A673 (cell line): ENCODE data around the gene SYAP1. TPM values are rescaled to one million over a fixed set of nuclear protein-coding genes. Genes with fewer than 3 reads are reported as not detected.

Experiments
- BruUV-seq: library from RNA; stranded (reverse); fragments of 400-500 nt; replicated peaks from 2 replicates; lab custom pipeline; 2021; lab: Mats Ljungman, UMichigan
- CTCF ChIA-PET: fragments of 300-600 bp; sonication (Branson Sonifier 250); formaldehyde crosslinking; loops from one replicate; lab custom pipeline; 2022; ENCODE audit warnings: antibody characterized with exemption; lab: Charles Lee
- POLR2A ChIA-PET: fragments of 300-600 bp; sonication (Branson Sonifier 250); formaldehyde crosslinking; loops from one replicate; lab custom pipeline; 2022; ENCODE audit warnings: antibody characterized with exemption; ENCODE audit not compliant: low non-redundant PET; lab: Charles Lee
- DNase-seq: peaks from one replicate; pipeline ENCODE4 v3.0.0-alpha.2; 2015; ENCODE audit warnings: low spot score
- H3K27ac ChIP-seq: fragments of 200-600 bp; sonication (generic); 2 replicates; pipeline ENCODE4 v1.5.1; 2016; ENCODE audit warnings: mixed run types, low read depth, mild to moderate bottlenecking, mixed read lengths, antibody characterized with exemption, low read length; ENCODE audit not compliant: poor library complexity, severe bottlenecking
- H3K27me3 ChIP-seq: fragments of 200-600 bp; sonication (generic); replicated peaks from 2 replicates; pipeline ENCODE4 v1.6.1; 2017; ENCODE audit warnings: mixed run types, low read depth, mild to moderate bottlenecking, mixed read lengths, antibody characterized with exemption, low read length; ENCODE audit not compliant: insufficient read depth, poor library complexity
- H3K36me3 ChIP-seq: fragments of 200-600 bp; sonication (generic); 2 replicates; pipeline ENCODE4 v1.6.1; 2016; ENCODE audit warnings: mixed run types, mild to moderate bottlenecking, mixed read lengths, antibody characterized with exemption, low read length; ENCODE audit not compliant: insufficient read depth, poor library complexity, severe bottlenecking
- H3K4me1 ChIP-seq: fragments of 200-600 bp; sonication (generic); 2 replicates; pipeline ENCODE4 v1.6.1; 2017; ENCODE audit warnings: mixed run types, mild to moderate bottlenecking, mixed read lengths, antibody characterized with exemption, low read length; ENCODE audit not compliant: insufficient read depth, poor library complexity, severe bottlenecking
- H3K4me3 ChIP-seq: fragments of 200-600 bp; sonication (generic); 2 replicates; pipeline ENCODE4 v1.5.1; 2016; ENCODE audit warnings: low read depth, mixed run types, mild to moderate bottlenecking, mixed read lengths, low read length; ENCODE audit not compliant: poor library complexity, severe bottlenecking
- H3K9me3 ChIP-seq: fragments of 200-600 bp; sonication (generic); 2 replicates; pipeline ENCODE4 v1.6.1; 2016; ENCODE audit warnings: mixed run types, low read depth, mild to moderate bottlenecking, mixed read lengths, antibody characterized with exemption, low read length; ENCODE audit not compliant: poor library complexity, severe bottlenecking
- CTCF ChIP-seq: fragments of 300-800, 200-600 bp; sonication (generic); conservative IDR thresholded peaks from 2 replicates; pipeline ENCODE4 v1.5.1; 2017; ENCODE audit warnings: low read depth, mild to moderate bottlenecking, antibody characterized with exemption, low read length, moderate library complexity, mixed read lengths
- EZH2 ChIP-seq: fragments of 200-600 bp; sonication (generic); IDR thresholded peaks from 2 replicates; pipeline ENCODE4 v1.6.1; 2017; ENCODE audit warnings: borderline replicate concordance, low read depth, mild to moderate bottlenecking, mixed read lengths, antibody characterized with exemption, low read length; ENCODE audit not compliant: poor library complexity, severe bottlenecking
- intact Hi-C: fragments of 100-400 bp; cut with micrococcal nuclease; formaldehyde crosslinking; loops from one replicate; pipeline ENCODE4 v1.10.0; 2022; ENCODE audit not compliant: unreplicated experiment
- total RNA-seq: library from RNA; stranded (reverse); gene quantifications from 2 replicates; pipeline ENCODE4 v1.2.3, GENCODE V29; 2021

Gene SYAP1
- total RNA-seq, 1 experiment from 2014 or later, result 41.8 TPM

GRCh38 chrX:16745659-16746058, 26.2 kb downstream of the SYAP1 start:
- no TSS peak for BruUV-seq
- no peaks in the 10 kb centered on the region for H3K4me1 ChIP-seq
- no peaks in the 10 kb centered on the region for H3K9me3 ChIP-seq
- intact Hi-C loops, result loop anchor here (5.0 kb wide), 1 partner anchor 758 kb away; no protein-coding TSS in a partner anchor
- H3K27me3 ChIP-seq, result no peaks in the 10 kb centered on the region
- H3K27ac ChIP-seq, result no peak overlapping the region
- no peak overlapping the region for H3K4me3 ChIP-seq
- TF ChIP-seq CTCF (no peak), EZH2 (no peak)
- peaks cover 28% of the 10 kb centered on the region for H3K36me3 ChIP-seq
- no peak for DNase-seq
- POLR2A ChIA-PET, result interaction anchor here (0.6 kb wide), 1 partner anchor 41 kb away, joined by 3 read pairs; no protein-coding TSS in a partner anchor
- CTCF ChIA-PET, result no interaction called here

GRCh38 chrX:16748425-16748824, 29.0 kb downstream of the SYAP1 start:
- POLR2A ChIA-PET, result no interaction called here
- CTCF ChIA-PET, result no interaction called here
- Histone ChIP-seq H3K4me1 (no peaks in the 10 kb centered on the region), H3K27me3 (no peaks in the 10 kb centered on the region), H3K27ac (no peak overlapping the region), H3K9me3 (no peaks in the 10 kb centered on the region), H3K36me3 (peaks cover 25% of the 10 kb centered on the region), H3K4me3 (no peak overlapping the region)
- no peak for DNase-seq
- no TSS peak for BruUV-seq
- intact Hi-C loops, result loop anchor here (5.0 kb wide), 1 partner anchor 761 kb away; no protein-coding TSS in a partner anchor
- TF ChIP-seq EZH2 (no peak), CTCF (no peak)

- H3K9me3 ChIP-seq, result no peaks in the 10 kb centered on the region
- H3K4me3 ChIP-seq, result no peak overlapping the region
- BruUV-seq, result no TSS peak
- intact Hi-C loops, result no loop called here
- ChIA-PET CTCF (no interaction called here), POLR2A (no interaction called here)
- no peak for DNase-seq
- no peak overlapping the region for H3K27ac ChIP-seq
- H3K4me1 ChIP-seq, result no peaks in the 10 kb centered on the region
- no peak for TF ChIP-seq EZH2
- TF ChIP-seq CTCF, result no peak
- H3K36me3 ChIP-seq, result peaks cover 19% of the 10 kb centered on the region
- H3K27me3 ChIP-seq, result no peaks in the 10 kb centered on the region
Measured at GRCh38 chrX:16750136-16750535, 30.7 kb downstream of the SYAP1 start.
